Chondrocyte (in vitro differentiated cells): ENCODE data around the gene F13A1. TPM values are rescaled to one million over a fixed set of nuclear protein-coding genes. Genes with fewer than 3 reads are reported as not detected.
A peak's percentile ranks its signal among the peaks of the same experiment; 100 is the strongest.

Experiments used
- DNase-seq: peaks from one replicate; pipeline ENCODE4 v3.0.0; 2021; ENCODE audit warnings: mixed read lengths, low spot score
- H3K27ac Mint-ChIP-seq: one replicate; pipeline ENCODE4 v1.8.0; 2021; ENCODE audit warnings: mild to moderate bottlenecking, moderate library complexity, mixed read lengths; ENCODE audit not compliant: unreplicated experiment
- H3K27me3 Mint-ChIP-seq: 2 replicates; pipeline ENCODE4 v1.8.0; 2021; ENCODE audit warnings: low read depth, mixed read lengths
- H3K36me3 Mint-ChIP-seq: 2 replicates; pipeline ENCODE4 v1.8.0; 2021; ENCODE audit warnings: low read depth, mixed read lengths
- H3K4me1 Mint-ChIP-seq: 2 replicates; pipeline ENCODE4 v1.8.0; 2021; ENCODE audit warnings: low read depth, mild to moderate bottlenecking, mixed read lengths
- H3K4me3 Mint-ChIP-seq: one replicate; pipeline ENCODE4 v1.8.0; 2021; ENCODE audit warnings: mild to moderate bottlenecking, moderate library complexity, mixed read lengths; ENCODE audit not compliant: unreplicated experiment
- H3K9me3 Mint-ChIP-seq: 2 replicates; pipeline ENCODE4 v1.8.0; 2021; ENCODE audit warnings: low read depth, mixed read lengths
- total RNA-seq: library from RNA; stranded (reverse); gene quantifications from 3 replicates; pipeline ENCODE4 v1.2.1, GENCODE V29; 2021
- TF ChIP-seq, protein P1 (sequence below): fragments of 200-600 bp; sonication (generic); IDR thresholded peaks from 2 replicates; pipeline ENCODE4 v1.5.0; 2021; ENCODE audit warnings: antibody characterized with exemption, mild to moderate bottlenecking, moderate library complexity

The F13A1 gene
- total RNA-seq, 1 donor from 2014 or later = 2.7 TPM

DNA sequence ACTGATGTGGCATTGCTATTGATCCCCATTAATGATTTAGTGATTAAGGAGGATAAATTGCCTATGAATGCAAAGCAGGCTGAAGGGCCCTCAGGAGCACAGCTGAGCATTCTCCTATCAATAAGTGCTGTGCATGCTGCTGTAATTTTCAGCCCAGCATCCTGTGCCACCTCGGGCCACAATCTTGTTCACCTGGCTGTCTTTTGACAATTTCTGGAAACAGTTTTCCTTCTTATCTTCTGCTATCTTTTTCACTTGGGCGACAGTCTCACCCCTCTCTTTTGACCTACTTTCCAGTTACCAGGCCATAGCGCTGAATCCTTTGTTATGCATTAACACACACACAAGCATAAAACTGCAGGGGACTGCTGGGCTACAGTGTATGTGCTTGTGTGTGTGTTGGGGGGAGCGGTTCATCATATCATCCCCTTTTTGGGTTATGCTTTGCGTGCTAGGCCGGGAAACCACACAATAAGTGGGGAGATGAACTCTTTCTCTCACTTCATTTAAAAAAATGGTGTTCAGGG is 60.2 kb downstream of the F13A1 start:
- H3K27ac Mint-ChIP-seq = no peak overlapping the region
- H3K36me3 Mint-ChIP-seq = no peaks in the 10 kb centered on the region
- H3K4me3 Mint-ChIP-seq = no peak overlapping the region
- no peaks in the 10 kb centered on the region for H3K9me3 Mint-ChIP-seq
- peaks cover 4% of the 10 kb centered on the region for H3K27me3 Mint-ChIP-seq
- TF ChIP-seq, protein P1, sequence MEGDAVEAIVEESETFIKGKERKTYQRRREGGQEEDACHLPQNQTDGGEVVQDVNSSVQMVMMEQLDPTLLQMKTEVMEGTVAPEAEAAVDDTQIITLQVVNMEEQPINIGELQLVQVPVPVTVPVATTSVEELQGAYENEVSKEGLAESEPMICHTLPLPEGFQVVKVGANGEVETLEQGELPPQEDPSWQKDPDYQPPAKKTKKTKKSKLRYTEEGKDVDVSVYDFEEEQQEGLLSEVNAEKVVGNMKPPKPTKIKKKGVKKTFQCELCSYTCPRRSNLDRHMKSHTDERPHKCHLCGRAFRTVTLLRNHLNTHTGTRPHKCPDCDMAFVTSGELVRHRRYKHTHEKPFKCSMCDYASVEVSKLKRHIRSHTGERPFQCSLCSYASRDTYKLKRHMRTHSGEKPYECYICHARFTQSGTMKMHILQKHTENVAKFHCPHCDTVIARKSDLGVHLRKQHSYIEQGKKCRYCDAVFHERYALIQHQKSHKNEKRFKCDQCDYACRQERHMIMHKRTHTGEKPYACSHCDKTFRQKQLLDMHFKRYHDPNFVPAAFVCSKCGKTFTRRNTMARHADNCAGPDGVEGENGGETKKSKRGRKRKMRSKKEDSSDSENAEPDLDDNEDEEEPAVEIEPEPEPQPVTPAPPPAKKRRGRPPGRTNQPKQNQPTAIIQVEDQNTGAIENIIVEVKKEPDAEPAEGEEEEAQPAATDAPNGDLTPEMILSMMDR = no peak
- no peak for DNase-seq
- peaks cover 8% of the 10 kb centered on the region for H3K4me1 Mint-ChIP-seq

DNA sequence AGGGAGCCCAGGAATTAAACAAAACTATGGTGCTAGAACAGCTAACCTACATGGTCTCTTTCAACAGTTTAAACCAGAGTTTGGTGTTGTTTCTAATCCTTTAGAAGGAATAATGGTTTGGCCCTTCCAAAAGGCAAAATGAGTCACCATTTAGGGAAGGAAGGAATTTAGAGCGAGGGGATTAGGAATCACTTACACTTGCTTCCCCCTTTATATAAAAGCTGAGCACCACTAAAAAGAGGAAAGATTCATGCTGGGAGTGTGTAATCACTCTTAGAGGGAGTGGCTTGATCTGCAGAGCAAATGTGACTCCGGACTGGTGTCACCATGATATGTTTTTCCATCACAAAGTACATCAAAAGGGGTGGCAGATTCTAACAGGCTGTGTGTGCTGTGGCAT is 63.6 kb downstream of the F13A1 start:
- Mint-ChIP-seq H3K4me3 (no peak overlapping the region), H3K36me3 (no peaks in the 10 kb centered on the region), H3K9me3 (no peaks in the 10 kb centered on the region), H3K27ac (no peak overlapping the region), H3K4me1 (peaks cover 11% of the 10 kb centered on the region), H3K27me3 (no peaks in the 10 kb centered on the region)
- no peak for DNase-seq
- TF ChIP-seq, protein P1 = no peak

DNA sequence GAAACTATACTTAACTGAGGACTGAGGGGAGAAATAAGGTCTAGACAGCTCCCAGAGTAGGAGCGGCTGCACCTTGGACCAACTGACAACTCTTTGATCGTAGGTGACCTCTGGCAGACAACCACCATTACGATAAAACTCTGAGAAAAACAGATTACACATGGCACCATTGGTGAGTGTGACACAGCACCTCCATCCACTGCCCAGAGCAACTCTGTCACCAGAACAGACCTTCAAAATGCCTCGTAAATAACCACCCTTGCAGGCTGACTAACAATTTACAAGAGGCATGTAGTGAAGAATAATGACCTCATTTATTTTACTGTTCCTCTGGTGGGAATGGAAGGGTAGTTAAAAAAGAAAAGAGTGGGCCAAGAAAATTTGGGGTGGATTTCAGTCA is 64.2 kb downstream of the F13A1 start:
- Mint-ChIP-seq H3K4me1 (peaks cover 15% of the 10 kb centered on the region), H3K4me3 (no peak overlapping the region), H3K27ac (no peak overlapping the region), H3K9me3 (no peaks in the 10 kb centered on the region), H3K36me3 (no peaks in the 10 kb centered on the region), H3K27me3 (no peaks in the 10 kb centered on the region)
- TF ChIP-seq, protein P1 = no peak
- no peak for DNase-seq

DNA sequence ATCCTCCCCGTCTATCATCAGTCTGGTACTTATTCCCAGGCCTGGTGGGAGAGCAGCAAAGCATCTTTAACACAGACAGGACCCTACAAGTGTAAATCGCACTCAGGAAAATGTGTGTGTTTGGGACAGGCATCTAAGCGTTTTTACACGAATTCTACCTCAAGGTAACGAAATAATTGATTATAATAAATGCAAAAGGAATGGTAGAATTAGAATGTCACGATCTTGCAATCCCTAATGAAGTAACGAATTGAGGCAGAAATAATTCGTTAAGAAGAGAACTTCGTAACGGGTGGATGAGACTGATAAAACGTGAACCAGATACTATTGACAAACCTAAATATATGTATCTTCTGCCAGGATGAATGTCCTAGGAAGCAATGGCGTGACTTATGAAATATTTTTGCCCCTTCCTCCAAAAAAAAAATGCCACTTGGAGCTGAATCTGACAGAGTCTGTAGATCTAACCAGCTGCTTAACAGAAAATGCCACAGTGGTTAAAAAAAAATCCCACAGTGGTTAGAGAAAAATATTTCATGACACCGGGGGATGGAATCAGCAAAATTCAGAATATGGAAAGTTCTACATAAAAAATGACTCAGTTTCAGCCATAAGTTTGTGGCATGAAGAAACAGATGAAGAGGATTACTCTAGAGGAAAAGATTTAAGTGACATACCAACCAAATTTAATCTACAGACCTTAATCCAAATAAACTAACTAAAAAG is 68.7 kb downstream of the F13A1 start:
- Mint-ChIP-seq H3K36me3 (no peaks in the 10 kb centered on the region), H3K4me1 (peaks cover 15% of the 10 kb centered on the region), H3K27me3 (peaks cover 5% of the 10 kb centered on the region), H3K9me3 (no peaks in the 10 kb centered on the region), H3K27ac (peak overlapping the region; percentile 30), H3K4me3 (no peak overlapping the region)
- TF ChIP-seq, protein P1 = no peak
- DNase-seq = no peak

DNA sequence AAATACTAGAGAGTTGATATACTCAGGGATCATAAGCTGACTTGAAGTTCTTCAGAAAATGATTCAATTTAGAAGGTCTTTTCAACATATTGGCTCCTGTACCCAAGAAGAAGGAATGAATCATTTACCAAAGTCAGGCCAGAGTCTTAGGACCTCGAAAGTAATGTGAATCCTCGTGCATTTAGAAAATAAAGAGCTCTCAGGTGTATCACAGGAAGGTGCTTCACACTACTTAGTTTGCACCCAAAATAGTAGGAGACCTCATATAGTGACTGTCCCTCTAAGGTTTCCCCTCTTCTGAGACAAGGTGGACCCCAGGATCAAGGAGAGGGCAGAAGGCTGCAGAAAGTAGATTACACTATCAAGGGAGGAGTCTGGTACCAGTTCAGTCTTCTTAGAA is 71.8 kb downstream of the F13A1 start:
- Mint-ChIP-seq H3K4me3 (no peak overlapping the region), H3K27ac (no peak overlapping the region), H3K27me3 (peaks cover 5% of the 10 kb centered on the region), H3K4me1 (peaks cover 14% of the 10 kb centered on the region), H3K9me3 (no peaks in the 10 kb centered on the region), H3K36me3 (no peaks in the 10 kb centered on the region)
- no peak for DNase-seq
- TF ChIP-seq, protein P1 = no peak
